ENCODE measurements around the gene SSH2. TPM values are rescaled to one million over a fixed set of nuclear protein-coding genes. Genes with fewer than 3 reads are reported as not detected.

SSH2 gene
- total and polyA plus RNA-seq, 5 donors from 2014 or later: 27.2 to 90.4 (median 38.2) TPM

- Mint-ChIP-seq H3K9me3 (no peaks in the 10 kb centered on the region), H3K27ac (no peak overlapping the region), H3K4me3 (peak overlapping the region; percentile 15 to 92 (median 20)), H3K27me3 (no peaks in the 10 kb centered on the region), H3K36me3 (no peaks in the 10 kb centered on the region), H3K4me1 (peaks cover 3 to 28% (median 16%) of the 10 kb centered on the region in 4 donors)
- Histone ChIP-seq H3K36me3 (ENCODE audit: control insufficient read depth, insufficient read depth, low read length) (no peaks in the 10 kb centered on the region), H3K27me3 (ENCODE audit: control insufficient read depth, insufficient read depth, low read length) (no peaks in the 10 kb centered on the region), H3K4me1 (ENCODE audit: control insufficient read depth, insufficient read depth, low read length, poor library complexity, severe bottlenecking) (peaks cover 39% of the 10 kb centered on the region), H3K4me3 (ENCODE audit: low read depth, low read length) (no peak overlapping the region), H3K9me3 (ENCODE audit: control insufficient read depth in 2 of 2, low read length in 2 of 2) (no peaks in the 10 kb centered on the region), H3K27ac (ENCODE audit: insufficient read depth, low read length, poor library complexity, severe bottlenecking) (no peak overlapping the region)
- no peak for ATAC-seq (ENCODE audit: low read depth in 2 of 2)
- no peak for DNase-seq
Observed at GRCh38 chr17:29611351-29612093, 318.5 kb downstream of the SSH2 start.

- no peak overlapping the region for H3K27ac ChIP-seq (ENCODE audit: insufficient read depth, low read length, poor library complexity, severe bottlenecking)
- DNase-seq: no peak
- H3K27ac Mint-ChIP-seq: no peak overlapping the region
Observed at GRCh38 chr17:29610395-29610794, 319.6 kb downstream of the SSH2 start.

GRCh38 chr17:29608986-29609385 is 321.0 kb downstream of the SSH2 start:
- H3K4me3 Mint-ChIP-seq: no peak overlapping the region
- peaks cover 14% of the 10 kb centered on the region for H3K4me1 ChIP-seq (ENCODE audit: control insufficient read depth, insufficient read depth, low read length, poor library complexity, severe bottlenecking)
- DNase-seq (no peak), ATAC-seq (ENCODE audit: low read depth in 2 of 2) (no peak)
- no peak overlapping the region for H3K27ac ChIP-seq (ENCODE audit: insufficient read depth, low read length, poor library complexity, severe bottlenecking)
- no peaks in the 10 kb centered on the region for H3K27me3 ChIP-seq (ENCODE audit: control insufficient read depth, insufficient read depth, low read length)
- H3K9me3 Mint-ChIP-seq: no peaks in the 10 kb centered on the region
- peaks cover 0 to 4% (median 2%) of the 10 kb centered on the region in 4 donors for H3K4me1 Mint-ChIP-seq
- no peaks in the 10 kb centered on the region for H3K36me3 Mint-ChIP-seq
- H3K4me3 ChIP-seq (ENCODE audit: low read depth, low read length): no peak overlapping the region
- no peaks in the 10 kb centered on the region for H3K27me3 Mint-ChIP-seq
- H3K36me3 ChIP-seq (ENCODE audit: control insufficient read depth, insufficient read depth, low read length): no peaks in the 10 kb centered on the region
- H3K9me3 ChIP-seq (ENCODE audit: control insufficient read depth in 2 of 2, low read length in 2 of 2): no peaks in the 10 kb centered on the region
- H3K27ac Mint-ChIP-seq: no peak overlapping the region

More at GRCh38 chr17:29610395-29610794, 319.6 kb downstream of the SSH2 start:
- Histone ChIP-seq H3K4me3 (ENCODE audit: low read depth, low read length) (no peak overlapping the region), H3K4me1 (ENCODE audit: control insufficient read depth, insufficient read depth, low read length, poor library complexity, severe bottlenecking) (peaks cover 28% of the 10 kb centered on the region), H3K27me3 (ENCODE audit: control insufficient read depth, insufficient read depth, low read length) (no peaks in the 10 kb centered on the region), H3K36me3 (ENCODE audit: control insufficient read depth, insufficient read depth, low read length) (no peaks in the 10 kb centered on the region), H3K9me3 (ENCODE audit: control insufficient read depth in 2 of 2, low read length in 2 of 2) (no peaks in the 10 kb centered on the region)
- H3K27me3 Mint-ChIP-seq: no peaks in the 10 kb centered on the region
- no peaks in the 10 kb centered on the region for H3K9me3 Mint-ChIP-seq
- peaks cover 3 to 18% (median 11%) of the 10 kb centered on the region in 4 donors for H3K4me1 Mint-ChIP-seq
- ATAC-seq (ENCODE audit: low read depth in 2 of 2): no peak
- peak overlapping the region in 1 of 4 donors; percentile 92 for H3K4me3 Mint-ChIP-seq
- no peaks in the 10 kb centered on the region for H3K36me3 Mint-ChIP-seq

GRCh38 chr17:29607557-29608195 is 322.4 kb downstream of the SSH2 start:
- no peak overlapping the region for H3K27ac Mint-ChIP-seq

GRCh38 chr17:29603109-29603674 is 326.8 kb downstream of the SSH2 start:
- H3K27ac ChIP-seq (ENCODE audit: insufficient read depth, low read length, poor library complexity, severe bottlenecking): no peak overlapping the region
- no peaks in the 10 kb centered on the region for H3K9me3 ChIP-seq (ENCODE audit: control insufficient read depth in 2 of 2, low read length in 2 of 2)
- no peak overlapping the region for H3K27ac Mint-ChIP-seq
- H3K27me3 Mint-ChIP-seq: no peaks in the 10 kb centered on the region
- H3K27me3 ChIP-seq (ENCODE audit: control insufficient read depth, insufficient read depth, low read length): no peaks in the 10 kb centered on the region
- ATAC-seq (ENCODE audit: low read depth in 2 of 2) (no peak), DNase-seq (no peak)
- no peak overlapping the region for H3K4me3 ChIP-seq (ENCODE audit: low read depth, low read length)
- H3K4me1 Mint-ChIP-seq: peaks cover 0 to 6% (median 4%) of the 10 kb centered on the region in 4 donors
- H3K36me3 Mint-ChIP-seq: no peaks in the 10 kb centered on the region
- H3K4me3 Mint-ChIP-seq: no peak overlapping the region
- no peaks in the 10 kb centered on the region for H3K36me3 ChIP-seq (ENCODE audit: control insufficient read depth, insufficient read depth, low read length)
- H3K9me3 Mint-ChIP-seq: no peaks in the 10 kb centered on the region
- H3K4me1 ChIP-seq (ENCODE audit: control insufficient read depth, insufficient read depth, low read length, poor library complexity, severe bottlenecking): no peaks in the 10 kb centered on the region

More at GRCh38 chr17:29607557-29608195, 322.4 kb downstream of the SSH2 start:
- Histone ChIP-seq H3K9me3 (ENCODE audit: control insufficient read depth in 2 of 2, low read length in 2 of 2) (no peaks in the 10 kb centered on the region), H3K27ac (ENCODE audit: insufficient read depth, low read length, poor library complexity, severe bottlenecking) (no peak overlapping the region), H3K27me3 (ENCODE audit: control insufficient read depth, insufficient read depth, low read length) (no peaks in the 10 kb centered on the region), H3K4me3 (ENCODE audit: low read depth, low read length) (no peak overlapping the region), H3K36me3 (ENCODE audit: control insufficient read depth, insufficient read depth, low read length) (no peaks in the 10 kb centered on the region), H3K4me1 (ENCODE audit: control insufficient read depth, insufficient read depth, low read length, poor library complexity, severe bottlenecking) (peaks cover under 1% of the 10 kb centered on the region)
- Mint-ChIP-seq H3K27me3 (no peaks in the 10 kb centered on the region), H3K9me3 (no peaks in the 10 kb centered on the region), H3K4me3 (no peak overlapping the region), H3K4me1 (peaks cover 0 to 4% (median 0%) of the 10 kb centered on the region in 4 donors), H3K36me3 (no peaks in the 10 kb centered on the region)
- DNase-seq: no peak
- ATAC-seq (ENCODE audit: low read depth in 2 of 2): no peak

GRCh38 chr17:29597361-29598172 is 332.5 kb downstream of the SSH2 start:
- Histone ChIP-seq H3K36me3 (ENCODE audit: control insufficient read depth, insufficient read depth, low read length) (no peaks in the 10 kb centered on the region), H3K4me1 (ENCODE audit: control insufficient read depth, insufficient read depth, low read length, poor library complexity, severe bottlenecking) (peaks cover 14% of the 10 kb centered on the region), H3K4me3 (ENCODE audit: low read depth, low read length) (no peak overlapping the region), H3K9me3 (ENCODE audit: control insufficient read depth in 2 of 2, low read length in 2 of 2) (no peaks in the 10 kb centered on the region), H3K27me3 (ENCODE audit: control insufficient read depth, insufficient read depth, low read length) (no peaks in the 10 kb centered on the region), H3K27ac (ENCODE audit: insufficient read depth, low read length, poor library complexity, severe bottlenecking) (no peak overlapping the region)
- no peak for DNase-seq
- H3K27ac Mint-ChIP-seq: no peak overlapping the region
- no peaks in the 10 kb centered on the region for H3K9me3 Mint-ChIP-seq
- H3K27me3 Mint-ChIP-seq: no peaks in the 10 kb centered on the region
- no peaks in the 10 kb centered on the region for H3K36me3 Mint-ChIP-seq
- no peak for ATAC-seq (ENCODE audit: low read depth in 2 of 2)
- peaks cover 0 to 14% (median 8%) of the 10 kb centered on the region in 4 donors for H3K4me1 Mint-ChIP-seq
- H3K4me3 Mint-ChIP-seq: peak overlapping the region in 1 of 4 donors; percentile 51

GRCh38 chr17:29596811-29597210 is 333.2 kb downstream of the SSH2 start:
- no peaks in the 10 kb centered on the region for H3K9me3 ChIP-seq (ENCODE audit: control insufficient read depth in 2 of 2, low read length in 2 of 2)
- H3K4me1 ChIP-seq (ENCODE audit: control insufficient read depth, insufficient read depth, low read length, poor library complexity, severe bottlenecking): peaks cover 22% of the 10 kb centered on the region
- H3K27ac ChIP-seq (ENCODE audit: insufficient read depth, low read length, poor library complexity, severe bottlenecking): no peak overlapping the region
- H3K27me3 Mint-ChIP-seq: no peaks in the 10 kb centered on the region
- no peak overlapping the region for H3K27ac Mint-ChIP-seq
- no peaks in the 10 kb centered on the region for H3K9me3 Mint-ChIP-seq
- no peaks in the 10 kb centered on the region for H3K36me3 ChIP-seq (ENCODE audit: control insufficient read depth, insufficient read depth, low read length)
- DNase-seq (no peak), ATAC-seq (ENCODE audit: low read depth in 2 of 2) (no peak)
- H3K4me3 Mint-ChIP-seq: peak overlapping the region in 1 of 4 donors; percentile 51
- H3K27me3 ChIP-seq (ENCODE audit: control insufficient read depth, insufficient read depth, low read length): no peaks in the 10 kb centered on the region
- H3K4me3 ChIP-seq (ENCODE audit: low read depth, low read length): no peak overlapping the region
- H3K4me1 Mint-ChIP-seq: peaks cover 0 to 21% (median 11%) of the 10 kb centered on the region in 4 donors
- H3K36me3 Mint-ChIP-seq: no peaks in the 10 kb centered on the region

Measured in CD4-positive, CD25-positive, alpha-beta regulatory T cell (primary cell).